ENCODE results near the gene NUDC.

The NUDC gene

GRCh38 chr1:26951821-26952497 lies 30.4 kb downstream of the NUDC start:
- DNase-seq = no peak

GRCh38 chr1:26953374-26953773 lies 31.8 kb downstream of the NUDC start:
- DNase-seq = no peak

- DNase-seq = no peak
Measured at GRCh38 chr1:26956321-26956720, 34.8 kb downstream of the NUDC start.

- no peak for DNase-seq
Measured at GRCh38 chr1:26957306-26957705, 35.8 kb downstream of the NUDC start.

- DNase-seq = no peak
Measured at GRCh38 chr1:26959270-26959669, 37.7 kb downstream of the NUDC start.

- DNase-seq = no peak
Measured at GRCh38 chr1:26959722-26960624, 38.4 kb downstream of the NUDC start, which contains the start of gene KDF1. Gene KDF1, minus strand, starts transcription at chr1:26960468. Its CDS starts 8,088 bp downstream, at chr1:26952380.

- DNase-seq = no peak
Measured at GRCh38 chr1:26960625-26960966, 39.1 kb downstream of the NUDC start.

GRCh38 chr1:26961826-26962225 lies 40.3 kb downstream of the NUDC start:
- peak; percentile 90 for DNase-seq

GRCh38 chr1:26965213-26965612 lies 43.7 kb downstream of the NUDC start:
- no peak for DNase-seq

GRCh38 chr1:26965628-26966027 lies 44.1 kb downstream of the NUDC start:
- DNase-seq = no peak

GRCh38 chr1:26970810-26971209 lies 49.3 kb downstream of the NUDC start:
- DNase-seq = no peak

- no peak for DNase-seq
Measured at GRCh38 chr1:26971590-26971989, 50.0 kb downstream of the NUDC start.

GRCh38 chr1:26972390-26972789 lies 50.8 kb downstream of the NUDC start:
- DNase-seq = no peak

- DNase-seq = no peak
Measured at GRCh38 chr1:26972821-26973220, 51.3 kb downstream of the NUDC start.

- DNase-seq = no peak
Measured at GRCh38 chr1:26976621-26977510, 55.3 kb downstream of the NUDC start.

GRCh38 chr1:26978901-26979300 lies 57.4 kb downstream of the NUDC start:
- no peak for DNase-seq

GRCh38 chr1:26981146-26981846 lies 59.8 kb downstream of the NUDC start:
- no peak for DNase-seq

GRCh38 chr1:26983863-26984262 lies 62.3 kb downstream of the NUDC start:
- no peak for DNase-seq

- no peak for DNase-seq
Measured at GRCh38 chr1:26984291-26984690, 62.7 kb downstream of the NUDC start.

- DNase-seq = no peak
Measured at GRCh38 chr1:26986658-26987057, 65.1 kb downstream of the NUDC start.

- peak; percentile 59 for DNase-seq
Measured at GRCh38 chr1:26989403-26990109, 68.0 kb downstream of the NUDC start.
